Measurements from ENCODE around the gene COL16A1. TPM values are rescaled to one million over a fixed set of nuclear protein-coding genes. Genes with fewer than 3 reads are reported as not detected.

The COL16A1 gene
- total and polyA plus RNA-seq, 7 donors = 4.6 to 271 (median 43.1) TPM

- TF ChIP-seq POLR2A (IDR thresholded peaks at IDR 0.05) (peak; percentile 51 to 76), CTCF (IDR thresholded peaks at IDR 0.05) (no peak), POLR2AphosphoS5 (IDR thresholded peaks at IDR 0.05) (peak; percentile 80 to 96 (median 88)), EP300 (IDR thresholded peaks at IDR 0.05) (peak in 1 of 4 donors; percentile 49)
- Histone ChIP-seq H3K27ac (peak within 1 kb of the TSS; percentile 87 to 98 (median 94)), H3K27me3 (no peaks in the 10 kb centered on the region), H3K36me3 (no peaks in the 10 kb centered on the region), H3K4me3 (peak within 1 kb of the TSS; percentile 63 to 95 (median 74)), H3K4me1 (peaks cover 0 to 53% (median 30%) of the 10 kb centered on the region in 4 donors), H3K9me3 (no peaks in the 10 kb centered on the region)
- peak; percentile 100 for DNase-seq
- 0% methylated on average over 56 of the region's 56 CpGs for WGBS, 2 donors
- intact Hi-C loops (cut with DNase I) = loop anchor here (5.0 to 10.0 kb wide), 2 partner anchors 143 to 290 kb away; partner anchors contain the start of gene PTP4A2
These were observed 59.1 kb downstream of the COL16A1 start, which contains the start of gene PEF1 for GRCh38 chr1:31644560-31645273. Gene PEF1 (minus strand): TSS chr1:31644876. CDS start chr1:31644864, 12 bp downstream.

GRCh38 chr1:31643976-31644559 lies 59.7 kb downstream of the COL16A1 start:
- Histone ChIP-seq H3K36me3 (no peaks in the 10 kb centered on the region), H3K4me1 (peaks cover 0 to 57% (median 35%) of the 10 kb centered on the region in 4 donors), H3K9me3 (no peaks in the 10 kb centered on the region), H3K27ac (peak overlapping the region; percentile 87 to 98 (median 94)), H3K27me3 (no peaks in the 10 kb centered on the region), H3K4me3 (peak overlapping the region; percentile 63 to 95 (median 74))
- intact Hi-C loops (cut with DNase I) = loop anchor here (10.0 kb wide), 1 partner anchor 291 kb away; the partner anchor contains the start of gene PTP4A2
- WGBS, 2 donors = 2 to 4% methylated on average over 18 of the region's 18 CpGs
- TF ChIP-seq POLR2A (IDR thresholded peaks at IDR 0.05) = no peak
- TF ChIP-seq POLR2AphosphoS5 (IDR thresholded peaks at IDR 0.05) = no peak
- no peak for TF ChIP-seq CTCF (IDR thresholded peaks at IDR 0.05)
- no peak for TF ChIP-seq EP300 (IDR thresholded peaks at IDR 0.05)
- no peak for DNase-seq

GRCh38 chr1:31642897-31643296 lies 60.9 kb downstream of the COL16A1 start:
- WGBS, 2 donors = 96 to 97% methylated on average over 3 of the region's 3 CpGs
- Histone ChIP-seq H3K27ac (no peak overlapping the region), H3K27me3 (no peaks in the 10 kb centered on the region), H3K4me3 (no peak overlapping the region), H3K4me1 (peaks cover 0 to 65% (median 39%) of the 10 kb centered on the region in 4 donors), H3K9me3 (no peaks in the 10 kb centered on the region), H3K36me3 (no peaks in the 10 kb centered on the region)
- no peak for DNase-seq
- TF ChIP-seq POLR2A (IDR thresholded peaks at IDR 0.05) (no peak), CTCF (IDR thresholded peaks at IDR 0.05) (no peak), POLR2AphosphoS5 (IDR thresholded peaks at IDR 0.05) (no peak), EP300 (IDR thresholded peaks at IDR 0.05) (no peak)
- intact Hi-C loops (cut with DNase I) = loop anchor here (10.0 kb wide), 1 partner anchor 292 kb away; the partner anchor contains the start of gene PTP4A2

- no peaks in the 10 kb centered on the region for H3K27me3 ChIP-seq
- H3K27ac ChIP-seq = no peak overlapping the region
- no peak for TF ChIP-seq EP300 (IDR thresholded peaks at IDR 0.05)
- TF ChIP-seq POLR2AphosphoS5 (IDR thresholded peaks at IDR 0.05) = no peak
- TF ChIP-seq CTCF (IDR thresholded peaks at IDR 0.05) = no peak
- no peak for TF ChIP-seq POLR2A (IDR thresholded peaks at IDR 0.05)
- intact Hi-C loops (cut with DNase I) = loop anchor here (10.0 kb wide), 1 partner anchor 292 kb away; the partner anchor contains the start of gene PTP4A2
- H3K36me3 ChIP-seq = no peaks in the 10 kb centered on the region
- H3K4me3 ChIP-seq = no peak overlapping the region
- H3K9me3 ChIP-seq = no peaks in the 10 kb centered on the region
- 89 to 92% methylated on average over 4 of the region's 4 CpGs for WGBS, 2 donors
- no peak for DNase-seq
- H3K4me1 ChIP-seq = peaks cover 0 to 64% (median 40%) of the 10 kb centered on the region in 4 donors
These were observed 61.5 kb downstream of the COL16A1 start for GRCh38 chr1:31642366-31642765.

Data from sigmoid colon (tissue), 7 donors.